Epithelial cell of esophagus (primary cell): Measurements from ENCODE around the gene SECISBP2L.

Experiments used
- DNase-seq: peaks from one replicate; pipeline ENCODE4 v3.0.0; 2010; ENCODE audit warnings: low read depth
- H3K4me3 ChIP-seq: 2 replicates; pipeline ENCODE4 v1.5.1; 2011; ENCODE audit warnings: mild to moderate bottlenecking, low read length, control low read depth
- TF ChIP-seq, protein P1 (sequence below): IDR thresholded peaks from 2 replicates; pipeline ENCODE4 v1.5.1; 2011; ENCODE audit warnings: low read depth, mild to moderate bottlenecking, low read length, control low read depth, inconsistent platforms; ENCODE audit not compliant: insufficient read depth; ENCODE audit errors: missing control alignments

The SECISBP2L gene, protein sequence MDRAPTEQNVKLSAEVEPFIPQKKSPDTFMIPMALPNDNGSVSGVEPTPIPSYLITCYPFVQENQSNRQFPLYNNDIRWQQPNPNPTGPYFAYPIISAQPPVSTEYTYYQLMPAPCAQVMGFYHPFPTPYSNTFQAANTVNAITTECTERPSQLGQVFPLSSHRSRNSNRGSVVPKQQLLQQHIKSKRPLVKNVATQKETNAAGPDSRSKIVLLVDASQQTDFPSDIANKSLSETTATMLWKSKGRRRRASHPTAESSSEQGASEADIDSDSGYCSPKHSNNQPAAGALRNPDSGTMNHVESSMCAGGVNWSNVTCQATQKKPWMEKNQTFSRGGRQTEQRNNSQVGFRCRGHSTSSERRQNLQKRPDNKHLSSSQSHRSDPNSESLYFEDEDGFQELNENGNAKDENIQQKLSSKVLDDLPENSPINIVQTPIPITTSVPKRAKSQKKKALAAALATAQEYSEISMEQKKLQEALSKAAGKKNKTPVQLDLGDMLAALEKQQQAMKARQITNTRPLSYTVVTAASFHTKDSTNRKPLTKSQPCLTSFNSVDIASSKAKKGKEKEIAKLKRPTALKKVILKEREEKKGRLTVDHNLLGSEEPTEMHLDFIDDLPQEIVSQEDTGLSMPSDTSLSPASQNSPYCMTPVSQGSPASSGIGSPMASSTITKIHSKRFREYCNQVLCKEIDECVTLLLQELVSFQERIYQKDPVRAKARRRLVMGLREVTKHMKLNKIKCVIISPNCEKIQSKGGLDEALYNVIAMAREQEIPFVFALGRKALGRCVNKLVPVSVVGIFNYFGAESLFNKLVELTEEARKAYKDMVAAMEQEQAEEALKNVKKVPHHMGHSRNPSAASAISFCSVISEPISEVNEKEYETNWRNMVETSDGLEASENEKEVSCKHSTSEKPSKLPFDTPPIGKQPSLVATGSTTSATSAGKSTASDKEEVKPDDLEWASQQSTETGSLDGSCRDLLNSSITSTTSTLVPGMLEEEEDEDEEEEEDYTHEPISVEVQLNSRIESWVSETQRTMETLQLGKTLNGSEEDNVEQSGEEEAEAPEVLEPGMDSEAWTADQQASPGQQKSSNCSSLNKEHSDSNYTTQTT

DNA sequence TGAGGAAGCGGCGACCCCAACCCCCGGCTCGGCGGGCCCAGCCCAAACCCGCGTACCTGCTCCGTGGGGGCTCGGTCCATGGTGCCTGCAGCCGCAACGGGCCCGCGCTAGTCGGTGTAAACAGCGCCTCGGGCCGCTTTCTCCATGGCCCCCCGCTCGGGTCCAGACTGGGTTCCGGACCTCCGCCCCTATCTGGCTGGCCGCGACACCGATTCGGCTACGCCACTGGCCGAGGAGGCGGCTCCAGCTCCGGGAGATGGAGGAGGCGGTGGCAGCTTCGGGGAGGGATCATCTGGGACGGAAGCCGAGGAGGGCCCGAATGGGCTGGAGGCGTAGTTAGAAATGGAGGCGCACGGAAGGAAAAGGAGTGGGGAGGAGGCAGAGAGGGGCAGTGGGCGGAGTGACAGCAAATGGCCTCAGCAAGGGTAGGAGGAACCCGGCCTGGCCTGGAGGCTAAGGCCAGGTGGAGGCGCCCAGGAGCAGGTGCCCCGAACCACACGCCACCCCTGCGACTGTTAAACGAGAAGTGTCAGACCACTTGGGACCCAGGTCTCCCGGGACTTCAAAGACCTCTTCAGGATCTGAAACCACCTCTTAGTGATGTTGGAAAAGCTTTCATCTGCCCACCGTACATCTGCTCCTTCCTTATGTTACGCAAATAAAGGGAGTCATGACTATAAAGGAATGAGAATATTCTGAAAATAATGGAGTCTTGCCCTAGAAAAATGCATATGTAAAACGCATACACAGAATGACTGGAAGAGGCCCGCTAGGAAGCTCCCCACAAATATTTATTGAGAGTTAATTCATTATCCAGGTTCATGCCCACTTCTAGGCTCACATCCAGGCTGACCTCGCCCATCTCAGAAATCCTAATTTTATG, at the start of gene SECISBP2L:
TSS of gene SECISBP2L (minus strand) at position 227 of the 883 bp plus-strand sequence. CDS start at position 80, 147 bp downstream.
- DNase-seq = peak; percentile 93
- TF ChIP-seq, protein P1, sequence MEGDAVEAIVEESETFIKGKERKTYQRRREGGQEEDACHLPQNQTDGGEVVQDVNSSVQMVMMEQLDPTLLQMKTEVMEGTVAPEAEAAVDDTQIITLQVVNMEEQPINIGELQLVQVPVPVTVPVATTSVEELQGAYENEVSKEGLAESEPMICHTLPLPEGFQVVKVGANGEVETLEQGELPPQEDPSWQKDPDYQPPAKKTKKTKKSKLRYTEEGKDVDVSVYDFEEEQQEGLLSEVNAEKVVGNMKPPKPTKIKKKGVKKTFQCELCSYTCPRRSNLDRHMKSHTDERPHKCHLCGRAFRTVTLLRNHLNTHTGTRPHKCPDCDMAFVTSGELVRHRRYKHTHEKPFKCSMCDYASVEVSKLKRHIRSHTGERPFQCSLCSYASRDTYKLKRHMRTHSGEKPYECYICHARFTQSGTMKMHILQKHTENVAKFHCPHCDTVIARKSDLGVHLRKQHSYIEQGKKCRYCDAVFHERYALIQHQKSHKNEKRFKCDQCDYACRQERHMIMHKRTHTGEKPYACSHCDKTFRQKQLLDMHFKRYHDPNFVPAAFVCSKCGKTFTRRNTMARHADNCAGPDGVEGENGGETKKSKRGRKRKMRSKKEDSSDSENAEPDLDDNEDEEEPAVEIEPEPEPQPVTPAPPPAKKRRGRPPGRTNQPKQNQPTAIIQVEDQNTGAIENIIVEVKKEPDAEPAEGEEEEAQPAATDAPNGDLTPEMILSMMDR = peak; percentile 19
- H3K4me3 ChIP-seq = peak within 1 kb of the TSS; percentile 57

DNA sequence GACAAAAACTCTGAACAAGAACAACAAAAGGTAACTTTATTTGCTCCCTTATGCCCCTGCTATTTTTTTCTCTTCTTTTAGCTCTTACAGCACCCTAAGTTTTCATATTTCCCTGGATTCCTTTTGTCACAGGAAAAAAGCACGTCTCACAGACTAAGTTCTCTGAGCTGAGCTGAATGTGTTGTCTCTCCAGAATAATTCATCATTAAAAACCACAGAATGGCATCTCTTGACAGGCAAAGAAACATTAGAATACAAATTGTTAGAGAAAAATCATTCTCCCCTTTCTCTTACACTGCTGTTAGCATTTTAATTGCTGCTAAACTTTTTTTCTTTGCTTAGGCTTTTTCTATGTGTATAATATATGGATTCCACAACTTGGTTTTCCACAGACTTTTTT, 48.7 kb upstream of the SECISBP2L start:
- TF ChIP-seq, protein P1 = no peak
- H3K4me3 ChIP-seq = no peak overlapping the region
- DNase-seq = no peak

DNA sequence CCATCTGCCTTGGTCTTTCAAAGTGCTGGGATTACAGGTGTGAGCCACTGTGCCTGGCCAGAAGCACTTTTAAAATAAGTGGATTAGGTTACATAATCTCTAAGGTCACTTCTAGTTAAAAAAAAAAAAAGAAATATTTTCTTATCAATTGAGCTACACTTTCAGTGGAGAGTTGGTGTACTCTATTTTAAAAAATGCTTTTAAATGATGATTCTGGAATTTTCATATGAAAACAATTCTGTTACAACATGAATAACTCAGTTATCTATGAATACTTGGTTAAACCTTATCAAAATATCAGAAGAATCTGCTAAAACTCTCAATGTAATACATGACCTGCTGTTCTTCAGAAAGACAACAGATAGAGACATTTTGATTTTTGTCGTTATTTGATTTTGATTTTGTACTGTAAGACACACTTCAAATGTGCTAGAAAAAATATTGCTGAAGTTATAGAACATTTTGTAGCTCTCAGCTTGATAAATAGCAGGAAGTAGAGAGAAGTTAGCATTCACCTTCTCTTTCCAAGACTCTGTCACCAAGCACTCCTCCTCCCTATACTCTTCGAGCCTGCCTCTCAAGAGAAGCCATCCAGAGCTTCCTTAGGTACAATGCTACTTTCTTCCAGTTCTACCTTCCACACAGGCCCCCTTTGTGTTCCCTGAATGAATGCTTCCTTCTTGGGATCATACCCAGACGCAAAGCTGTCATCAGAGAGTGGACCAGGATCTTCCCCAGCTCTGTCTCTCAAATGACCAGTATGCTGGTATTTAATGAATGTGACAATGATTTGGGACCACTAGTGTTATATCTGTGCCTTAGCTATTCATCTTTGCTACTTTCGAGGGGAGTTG, 47.2 kb upstream of the SECISBP2L start:
- DNase-seq = no peak
- no peak overlapping the region for H3K4me3 ChIP-seq
- TF ChIP-seq, protein P1 = no peak

DNA sequence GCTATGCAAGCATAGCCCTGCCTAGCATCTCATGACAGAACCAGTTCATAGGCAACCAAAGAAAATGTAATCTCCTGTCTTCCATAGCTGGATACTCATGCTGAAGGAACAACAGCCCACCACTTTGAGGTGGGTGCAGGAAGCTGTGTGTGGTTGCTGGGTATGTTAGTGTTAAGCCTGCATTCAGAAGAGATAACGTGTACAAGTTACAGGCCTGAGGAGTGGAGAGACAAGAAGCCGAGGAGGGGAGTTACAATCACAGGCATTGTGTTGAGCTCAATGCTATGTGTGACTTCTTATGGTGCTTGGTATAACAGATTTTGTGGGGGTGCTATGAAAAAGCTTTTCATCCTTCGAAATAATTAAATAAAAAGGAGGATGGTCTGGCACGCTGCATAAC, 42.8 kb upstream of the SECISBP2L start:
- TF ChIP-seq, protein P1 = no peak
- DNase-seq = no peak
- no peak overlapping the region for H3K4me3 ChIP-seq

DNA sequence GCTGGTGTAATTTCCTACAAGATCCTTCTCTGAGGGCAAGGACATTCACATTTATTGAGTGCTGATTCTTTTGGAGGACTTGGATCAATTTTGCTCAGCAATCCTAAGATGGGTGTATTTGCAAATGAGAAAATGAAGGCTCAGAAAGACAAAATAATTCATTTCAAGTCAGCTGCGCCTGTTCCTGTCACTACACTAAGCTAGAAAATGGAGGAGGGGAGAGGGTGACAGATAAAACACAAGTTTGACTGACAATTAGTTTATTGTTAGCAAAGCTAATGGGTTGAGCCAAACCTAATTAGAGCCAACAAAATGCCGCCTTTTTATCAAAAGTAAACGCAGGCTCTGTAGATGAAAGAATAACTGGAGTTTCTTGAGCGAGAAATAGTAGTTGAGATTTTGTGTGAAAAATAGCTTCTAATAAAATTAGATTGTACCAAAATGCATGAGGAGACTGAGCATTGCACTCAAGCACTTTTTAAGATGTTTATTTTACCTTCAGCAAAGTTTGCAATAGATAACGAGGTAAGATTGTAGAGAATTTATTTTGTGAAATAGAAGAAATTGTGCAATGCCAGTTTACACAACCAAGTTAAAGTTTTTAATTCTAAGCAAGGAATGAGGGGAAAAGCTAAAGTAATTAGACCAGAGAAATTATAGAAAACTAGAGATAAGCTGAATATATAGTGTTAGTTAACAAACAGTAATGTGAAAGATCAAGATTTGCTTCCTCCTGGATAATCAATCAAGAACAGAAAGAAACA, 39.6 kb upstream of the SECISBP2L start:
- no peak for DNase-seq
- TF ChIP-seq, protein P1 = no peak
- no peak overlapping the region for H3K4me3 ChIP-seq
